A549 (cell line): ENCODE results near the gene ARHGEF26. TPM values are rescaled to one million over a fixed set of nuclear protein-coding genes. Genes with fewer than 3 reads are reported as not detected.
A peak's percentile ranks its signal among the peaks of the same experiment; 100 is the strongest.

Source experiments
- ATAC-seq, 2 experiments: fragments of 200-7000 bp in 1 of 2; fragments of >200 bp in 1 of 2; cut with Nextera tagmentation in 1 of 2; cut with Tn5 transposase in 1 of 2; 3 replicates each; pipeline versions ENCODE4 v1.8.0 to v1.9.1; 2018 to 2020; ENCODE audit warnings: mild to moderate bottlenecking in 1 of 2, moderate library complexity in 1 of 2
- CTCF ChIA-PET: fragments of 300-600 bp; sonication (Branson Sonifier 250); formaldehyde crosslinking; extraction: SDS; loops from one replicate; lab custom pipeline; 2021; ENCODE audit warnings: antibody characterized with exemption, inconsistent platforms; lab: Yijun Ruan, JAX
- POLR2A ChIA-PET: fragments of 350-600 bp; formaldehyde crosslinking; extraction: SDS; loops from one replicate; lab custom pipeline; 2021; ENCODE audit warnings: antibody characterized with exemption, inconsistent platforms; lab: Yijun Ruan, JAX
- DNase-seq, 2 experiments: peaks; one replicate each; pipeline versions ENCODE4 v3.0.0 to v3.0.0-alpha.2; 2011 to 2016; ENCODE audit warnings: low read depth in 1 of 2, low spot score in 1 of 2
- FAIRE-seq: peaks from 2 replicates; lab custom pipeline; 2011; peaks lifted over from hg19 to GRCh38; lab: Jason Lieb, UNC
- H3K27ac ChIP-seq, 2 experiments: fragments of >200 bp; sonication (Bioruptor Twin); formaldehyde crosslinking; 3 replicates each; pipeline ENCODE4 v1.5.1; 2016 to 2017
- H3K4me1 ChIP-seq: fragments of >200 bp; sonication (Bioruptor Twin); formaldehyde crosslinking; 3 replicates; pipeline ENCODE4 v1.6.1; 2016
- H3K4me2 ChIP-seq: fragments of >200 bp; sonication (Bioruptor Twin); formaldehyde crosslinking; 3 replicates; pipeline ENCODE4 v1.6.1; 2016
- H3K4me3 ChIP-seq: fragments of >200 bp; sonication (Bioruptor Twin); formaldehyde crosslinking; 3 replicates; pipeline ENCODE4 v1.5.1; 2016
- H3K9me3 ChIP-seq: fragments of >200 bp; sonication (Bioruptor Twin); formaldehyde crosslinking; 3 replicates; pipeline ENCODE4 v1.6.1; 2016
- CHD4 ChIP-seq: fragments of 200-600 bp; sonication (generic); IDR thresholded peaks from 2 replicates; pipeline ENCODE4 v1.6.1; 2016; ENCODE audit warnings: antibody characterized with exemption, mild to moderate bottlenecking, borderline replicate concordance
- EHF ChIP-seq: fragments of 250-450 bp; sonication (Bioruptor Pico); IDR thresholded peaks from 2 replicates; pipeline ENCODE4 v1.5.0; 2020; ENCODE audit warnings: mild to moderate bottlenecking
- ESRRA ChIP-seq: fragments of 150-350 bp; IDR thresholded peaks from 2 replicates; pipeline ENCODE4 v1.6.1; 2014; ENCODE audit warnings: mild to moderate bottlenecking, low read length, borderline replicate concordance
- FOSB ChIP-seq: fragments of 250-450 bp; sonication (Bioruptor Pico); IDR thresholded peaks from 2 replicates; pipeline ENCODE4 v1.5.0; 2020; ENCODE audit warnings: mild to moderate bottlenecking, moderate library complexity
- FOSL2 ChIP-seq, 2 experiments: fragments of 450-650 bp in 1 of 2; fragments of >200 bp in 1 of 2; sonication (Bioruptor Twin) in 1 of 2; formaldehyde crosslinking; IDR thresholded peaks; 2 replicates each; pipeline versions ENCODE4 v1.5.0 to v1.6.1; 2016 to 2020; ENCODE audit warnings: mild to moderate bottlenecking in 1 of 2, moderate library complexity in 1 of 2
- GATA3 ChIP-seq: IDR thresholded peaks from 2 replicates; pipeline ENCODE4 v1.6.1; 2012; ENCODE audit warnings: borderline replicate concordance
- HDAC2 ChIP-seq: fragments of 200-600 bp; sonication (generic); IDR thresholded peaks from 2 replicates; pipeline ENCODE4 v1.6.1; 2016
- HOXB5 ChIP-seq: fragments of 250-450 bp; sonication (Bioruptor Pico); IDR thresholded peaks from 2 replicates; pipeline ENCODE4 v1.5.0; 2020; ENCODE audit warnings: mild to moderate bottlenecking, moderate library complexity
- JUNB ChIP-seq: fragments of >200 bp; sonication (Bioruptor Twin); formaldehyde crosslinking; IDR thresholded peaks from 2 replicates; pipeline ENCODE4 v1.6.1; 2016
- NPAS2 ChIP-seq: fragments of 250-450 bp; sonication (Bioruptor Pico); IDR thresholded peaks from 2 replicates; pipeline ENCODE4 v1.8.0; 2022; ENCODE audit warnings: mild to moderate bottlenecking, moderate library complexity, borderline replicate concordance
- POLR2AphosphoS2 ChIP-seq: conservative IDR thresholded peaks from 2 replicates; pipeline ENCODE4 v1.6.1; 2012; ENCODE audit warnings: low read length, improper control_type of control experiment, inconsistent platforms
- RCOR1 ChIP-seq: fragments of 150-350 bp; IDR thresholded peaks from 2 replicates; pipeline ENCODE4 v1.6.1; 2014; ENCODE audit warnings: antibody characterized with exemption, low read length, low read depth
- TFCP2L1 ChIP-seq: fragments of 250-450 bp; sonication (Bioruptor Pico); IDR thresholded peaks from 2 replicates; pipeline ENCODE4 v1.5.0; 2021; ENCODE audit warnings: mild to moderate bottlenecking
- TP53 ChIP-seq: fragments of 250-450 bp; sonication (Bioruptor Pico); IDR thresholded peaks from 2 replicates; pipeline ENCODE4 v1.5.0; 2021; ENCODE audit warnings: mild to moderate bottlenecking, moderate library complexity
- ZC3H11A ChIP-seq: fragments of 450-650 bp; IDR thresholded peaks from 2 replicates; pipeline ENCODE4 v1.6.1; 2014; ENCODE audit warnings: antibody characterized with exemption, mild to moderate bottlenecking
- ZNF302 ChIP-seq: fragments of 250-450 bp; sonication (Bioruptor Pico); IDR thresholded peaks from 2 replicates; pipeline ENCODE4 v1.9.0; 2021; ENCODE audit warnings: inconsistent platforms, mild to moderate bottlenecking, moderate library complexity
- WGBS: methylation state at CpG from one replicate; pipeline ENCODE4 v1.1.6; 2017; ENCODE audit errors: missing lambda C conversion rate; 5-methylcytosine and 5-hydroxymethylcytosine counted together
- polyA plus RNA-seq, 4 experiments: library from polyadenylated mRNA; depleted of rRNA in 3 of 4; stranded (reverse); fragments of >200 nt; fragmentation: RNase III in 1 of 4; extraction: RNeasy Plus Mini Kit Qiagen cat#74134 plus additional on column Dnase treatment in 1 of 4; gene quantifications; 2 replicates in 3 of 4; 3 replicates in 1 of 4; pipeline ENCODE4 v1.2.3, GENCODE V29; 2011 to 2017
- TF ChIP-seq, protein P1 (sequence below): fragments of 250-450 bp; sonication (Bioruptor Pico); IDR thresholded peaks from 2 replicates; pipeline ENCODE4 v1.5.0; 2021; ENCODE audit warnings: mild to moderate bottlenecking, moderate library complexity, borderline replicate concordance
- TF ChIP-seq, protein P2 (sequence below): fragments of >200 bp; sonication (Bioruptor Twin); formaldehyde crosslinking; IDR thresholded peaks from 3 replicates; pipeline ENCODE4 v1.6.1; 2016
- TF ChIP-seq, protein P3 (sequence below): fragments of 450-650 bp; IDR thresholded peaks from 2 replicates; pipeline ENCODE4 v1.6.1; 2014; ENCODE audit warnings: antibody characterized with exemption
- TF ChIP-seq, protein P4 (sequence below): fragments of >200 bp; sonication (Bioruptor Twin); formaldehyde crosslinking; IDR thresholded peaks from 3 replicates; pipeline ENCODE4 v1.5.1; 2016
- TF ChIP-seq, protein P5 (sequence below): IDR thresholded peaks from 2 replicates; pipeline ENCODE4 v1.6.1; 2012
- TF ChIP-seq, protein P6 (sequence below): IDR thresholded peaks from 2 replicates; pipeline ENCODE4 v1.6.1; 2012
- TF ChIP-seq, protein P7 (sequence below): fragments of 150-350 bp; IDR thresholded peaks from 2 replicates; pipeline ENCODE4 v1.6.1; 2014; ENCODE audit warnings: low read depth, mild to moderate bottlenecking, low read length

ARHGEF26 gene
- polyA plus RNA-seq, 2 of the 4 experiments (the other 2 are of a cell fraction), result 2.9 to 5.8 TPM

DNA sequence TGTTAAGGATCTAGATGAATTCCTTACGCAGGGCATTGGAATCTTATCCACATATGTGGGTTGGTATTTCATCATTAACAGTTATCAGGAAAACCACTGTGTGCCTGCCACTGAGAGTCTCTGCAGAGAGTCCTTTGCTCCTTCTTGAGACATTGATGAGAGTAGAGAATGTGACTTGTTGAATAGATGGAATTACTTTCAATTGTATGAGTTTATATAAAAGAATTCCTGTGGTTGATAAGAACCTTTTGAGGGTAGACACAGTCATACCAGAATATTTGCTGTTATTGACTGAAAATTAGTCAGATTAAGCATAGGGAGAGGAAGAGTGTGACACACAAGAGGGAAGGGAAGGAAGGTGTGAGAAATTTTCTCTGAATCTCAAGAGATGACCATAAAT lies 30.8 kb downstream of the ARHGEF26 start (continued):
- TF ChIP-seq, protein P1, sequence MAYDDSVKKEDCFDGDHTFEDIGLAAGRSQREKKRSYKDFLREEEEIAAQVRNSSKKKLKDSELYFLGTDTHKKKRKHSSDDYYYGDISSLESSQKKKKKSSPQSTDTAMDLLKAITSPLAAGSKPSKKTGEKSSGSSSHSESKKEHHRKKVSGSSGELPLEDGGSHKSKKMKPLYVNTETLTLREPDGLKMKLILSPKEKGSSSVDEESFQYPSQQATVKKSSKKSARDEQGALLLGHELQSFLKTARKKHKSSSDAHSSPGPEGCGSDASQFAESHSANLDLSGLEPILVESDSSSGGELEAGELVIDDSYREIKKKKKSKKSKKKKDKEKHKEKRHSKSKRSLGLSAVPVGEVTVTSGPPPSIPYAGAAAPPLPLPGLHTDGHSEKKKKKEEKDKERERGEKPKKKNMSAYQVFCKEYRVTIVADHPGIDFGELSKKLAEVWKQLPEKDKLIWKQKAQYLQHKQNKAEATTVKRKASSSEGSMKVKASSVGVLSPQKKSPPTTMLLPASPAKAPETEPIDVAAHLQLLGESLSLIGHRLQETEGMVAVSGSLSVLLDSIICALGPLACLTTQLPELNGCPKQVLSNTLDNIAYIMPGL, result no peak
- TF ChIP-seq NPAS2 (no peak), HOXB5 (CRISPR knock-in tag) (no peak), ESRRA (no peak)

DNA sequence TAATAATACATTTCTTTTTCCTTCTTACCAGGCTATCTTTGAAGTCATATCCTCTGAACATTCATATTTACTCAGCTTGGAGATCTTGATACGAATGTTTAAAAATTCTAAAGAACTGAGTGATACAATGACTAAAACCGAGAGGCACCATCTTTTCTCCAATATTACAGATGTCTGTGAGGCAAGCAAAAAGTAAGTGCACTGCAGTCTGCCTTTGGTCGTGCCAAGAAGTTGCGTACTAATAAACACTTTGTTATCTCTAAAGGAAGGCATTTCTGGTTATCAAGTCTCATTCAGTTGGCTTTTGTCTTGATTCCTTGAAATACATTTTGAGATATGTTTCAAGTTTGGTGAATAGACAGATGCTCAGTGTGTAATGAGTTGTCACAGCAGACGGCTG lies 31.6 kb downstream of the ARHGEF26 start:
- DNase-seq (no peak), ATAC-seq (no peak), FAIRE-seq (no peak)
- TF ChIP-seq EHF (CRISPR knock-in tag) (no peak), GATA3 (no peak), POLR2AphosphoS2 (no peak), TP53 (CRISPR knock-in tag) (no peak), HOXB5 (CRISPR knock-in tag) (no peak), ZC3H11A (no peak), ESRRA (no peak), RCOR1 (no peak), JUNB (no peak), ZNF302 (CRISPR knock-in tag) (no peak)
- TF ChIP-seq, protein P2, sequence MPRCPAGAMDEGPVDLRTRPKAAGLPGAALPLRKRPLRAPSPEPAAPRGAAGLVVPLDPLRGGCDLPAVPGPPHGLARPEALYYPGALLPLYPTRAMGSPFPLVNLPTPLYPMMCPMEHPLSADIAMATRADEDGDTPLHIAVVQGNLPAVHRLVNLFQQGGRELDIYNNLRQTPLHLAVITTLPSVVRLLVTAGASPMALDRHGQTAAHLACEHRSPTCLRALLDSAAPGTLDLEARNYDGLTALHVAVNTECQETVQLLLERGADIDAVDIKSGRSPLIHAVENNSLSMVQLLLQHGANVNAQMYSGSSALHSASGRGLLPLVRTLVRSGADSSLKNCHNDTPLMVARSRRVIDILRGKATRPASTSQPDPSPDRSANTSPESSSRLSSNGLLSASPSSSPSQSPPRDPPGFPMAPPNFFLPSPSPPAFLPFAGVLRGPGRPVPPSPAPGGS, result no peak
- TF ChIP-seq, protein P1, result no peak
- TF ChIP-seq, protein P3, sequence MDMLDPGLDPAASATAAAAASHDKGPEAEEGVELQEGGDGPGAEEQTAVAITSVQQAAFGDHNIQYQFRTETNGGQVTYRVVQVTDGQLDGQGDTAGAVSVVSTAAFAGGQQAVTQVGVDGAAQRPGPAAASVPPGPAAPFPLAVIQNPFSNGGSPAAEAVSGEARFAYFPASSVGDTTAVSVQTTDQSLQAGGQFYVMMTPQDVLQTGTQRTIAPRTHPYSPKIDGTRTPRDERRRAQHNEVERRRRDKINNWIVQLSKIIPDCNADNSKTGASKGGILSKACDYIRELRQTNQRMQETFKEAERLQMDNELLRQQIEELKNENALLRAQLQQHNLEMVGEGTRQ, result no peak
- TF ChIP-seq, protein P4, sequence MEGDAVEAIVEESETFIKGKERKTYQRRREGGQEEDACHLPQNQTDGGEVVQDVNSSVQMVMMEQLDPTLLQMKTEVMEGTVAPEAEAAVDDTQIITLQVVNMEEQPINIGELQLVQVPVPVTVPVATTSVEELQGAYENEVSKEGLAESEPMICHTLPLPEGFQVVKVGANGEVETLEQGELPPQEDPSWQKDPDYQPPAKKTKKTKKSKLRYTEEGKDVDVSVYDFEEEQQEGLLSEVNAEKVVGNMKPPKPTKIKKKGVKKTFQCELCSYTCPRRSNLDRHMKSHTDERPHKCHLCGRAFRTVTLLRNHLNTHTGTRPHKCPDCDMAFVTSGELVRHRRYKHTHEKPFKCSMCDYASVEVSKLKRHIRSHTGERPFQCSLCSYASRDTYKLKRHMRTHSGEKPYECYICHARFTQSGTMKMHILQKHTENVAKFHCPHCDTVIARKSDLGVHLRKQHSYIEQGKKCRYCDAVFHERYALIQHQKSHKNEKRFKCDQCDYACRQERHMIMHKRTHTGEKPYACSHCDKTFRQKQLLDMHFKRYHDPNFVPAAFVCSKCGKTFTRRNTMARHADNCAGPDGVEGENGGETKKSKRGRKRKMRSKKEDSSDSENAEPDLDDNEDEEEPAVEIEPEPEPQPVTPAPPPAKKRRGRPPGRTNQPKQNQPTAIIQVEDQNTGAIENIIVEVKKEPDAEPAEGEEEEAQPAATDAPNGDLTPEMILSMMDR, result no peak
- Histone ChIP-seq H3K4me2 (no peak overlapping the region), H3K27ac (no peak overlapping the region), H3K9me3 (no peaks in the 10 kb centered on the region), H3K4me1 (0 out of 3 replicates have a peak, but pooled peaks cover 2% of the 10 kb centered on the region), H3K4me3 (no peak overlapping the region)
- ChIA-PET CTCF (no interaction called here), POLR2A (no interaction called here)
- 81% methylated on average over 5 of the region's 5 CpGs for WGBS

DNA sequence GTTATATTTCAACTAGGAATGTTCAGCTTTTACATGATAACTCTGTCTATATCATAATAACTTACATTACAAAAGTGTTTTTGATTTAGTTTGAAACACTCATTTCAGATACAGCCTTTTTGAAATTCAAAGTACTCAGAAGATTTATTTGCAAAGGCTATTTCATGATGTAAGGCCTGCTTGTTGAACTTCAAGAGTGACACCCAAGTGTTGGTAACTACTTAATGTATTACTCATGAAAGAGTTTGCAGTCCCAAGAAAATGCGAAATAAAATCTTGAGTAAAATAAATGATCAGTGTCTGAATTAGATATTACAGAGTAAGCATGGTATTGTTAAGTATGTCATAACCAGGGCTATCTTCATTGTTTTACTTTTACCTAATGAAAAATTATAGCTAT lies 35.3 kb downstream of the ARHGEF26 start:
- H3K9me3 ChIP-seq, result no peaks in the 10 kb centered on the region
- WGBS, result 92% methylated on average over 1 of the region's 1 CpG
- H3K4me1 ChIP-seq, result 0 out of 3 replicates have a peak, but pooled peaks cover 2% of the 10 kb centered on the region
- ChIA-PET CTCF (no interaction called here), POLR2A (no interaction called here)
- H3K27ac ChIP-seq, result no peak overlapping the region
- no peak overlapping the region for H3K4me3 ChIP-seq
- no peak for DNase-seq
- FAIRE-seq, result peak; percentile 84
- no peak overlapping the region for H3K4me2 ChIP-seq
- ATAC-seq, result no peak
- no peak for TF ChIP-seq FOSB (CRISPR knock-in tag)
- TF ChIP-seq, protein P5, sequence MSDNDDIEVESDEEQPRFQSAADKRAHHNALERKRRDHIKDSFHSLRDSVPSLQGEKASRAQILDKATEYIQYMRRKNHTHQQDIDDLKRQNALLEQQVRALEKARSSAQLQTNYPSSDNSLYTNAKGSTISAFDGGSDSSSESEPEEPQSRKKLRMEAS, result no peak
- TF ChIP-seq, protein P6, sequence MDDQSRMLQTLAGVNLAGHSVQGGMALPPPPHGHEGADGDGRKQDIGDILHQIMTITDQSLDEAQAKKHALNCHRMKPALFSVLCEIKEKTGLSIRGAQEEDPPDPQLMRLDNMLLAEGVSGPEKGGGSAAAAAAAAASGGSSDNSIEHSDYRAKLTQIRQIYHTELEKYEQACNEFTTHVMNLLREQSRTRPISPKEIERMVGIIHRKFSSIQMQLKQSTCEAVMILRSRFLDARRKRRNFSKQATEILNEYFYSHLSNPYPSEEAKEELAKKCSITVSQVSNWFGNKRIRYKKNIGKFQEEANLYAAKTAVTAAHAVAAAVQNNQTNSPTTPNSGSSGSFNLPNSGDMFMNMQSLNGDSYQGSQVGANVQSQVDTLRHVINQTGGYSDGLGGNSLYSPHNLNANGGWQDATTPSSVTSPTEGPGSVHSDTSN, result no peak
- TF ChIP-seq HDAC2, result no peak
- TF ChIP-seq, protein P1, result no peak
- no peak for TF ChIP-seq CHD4
- TF ChIP-seq TFCP2L1 (CRISPR knock-in tag), result no peak
- TF ChIP-seq, protein P7, sequence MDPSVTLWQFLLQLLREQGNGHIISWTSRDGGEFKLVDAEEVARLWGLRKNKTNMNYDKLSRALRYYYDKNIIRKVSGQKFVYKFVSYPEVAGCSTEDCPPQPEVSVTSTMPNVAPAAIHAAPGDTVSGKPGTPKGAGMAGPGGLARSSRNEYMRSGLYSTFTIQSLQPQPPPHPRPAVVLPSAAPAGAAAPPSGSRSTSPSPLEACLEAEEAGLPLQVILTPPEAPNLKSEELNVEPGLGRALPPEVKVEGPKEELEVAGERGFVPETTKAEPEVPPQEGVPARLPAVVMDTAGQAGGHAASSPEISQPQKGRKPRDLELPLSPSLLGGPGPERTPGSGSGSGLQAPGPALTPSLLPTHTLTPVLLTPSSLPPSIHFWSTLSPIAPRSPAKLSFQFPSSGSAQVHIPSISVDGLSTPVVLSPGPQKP, result no peak
- no peak for TF ChIP-seq HOXB5 (CRISPR knock-in tag)
- TF ChIP-seq ZNF302 (CRISPR knock-in tag), result no peak
- no peak for TF ChIP-seq FOSL2 (IDR thresholded peaks at IDR 0.05)
- no peak for TF ChIP-seq FOSL2 (CRISPR knock-in tag; IDR thresholded peaks at IDR 0.05)
